Embryonic facial prominence (tissue), 1 donor: ENCODE data around the gene PHLDA1.
A peak's percentile ranks its signal among the peaks of the same experiment; 100 is the strongest.

Source experiments
- DNase-seq: peaks from one replicate; pipeline ENCODE4 v3.0.0-alpha.2; 2016; ENCODE audit errors: extremely low spot score

The PHLDA1 gene

GRCh38 chr12:76031414-76032042 lies at the start of gene PHLDA1:
TSS of gene PHLDA1 (minus strand) at chr12:76031776.
- peak; percentile 78 for DNase-seq

DNA sequence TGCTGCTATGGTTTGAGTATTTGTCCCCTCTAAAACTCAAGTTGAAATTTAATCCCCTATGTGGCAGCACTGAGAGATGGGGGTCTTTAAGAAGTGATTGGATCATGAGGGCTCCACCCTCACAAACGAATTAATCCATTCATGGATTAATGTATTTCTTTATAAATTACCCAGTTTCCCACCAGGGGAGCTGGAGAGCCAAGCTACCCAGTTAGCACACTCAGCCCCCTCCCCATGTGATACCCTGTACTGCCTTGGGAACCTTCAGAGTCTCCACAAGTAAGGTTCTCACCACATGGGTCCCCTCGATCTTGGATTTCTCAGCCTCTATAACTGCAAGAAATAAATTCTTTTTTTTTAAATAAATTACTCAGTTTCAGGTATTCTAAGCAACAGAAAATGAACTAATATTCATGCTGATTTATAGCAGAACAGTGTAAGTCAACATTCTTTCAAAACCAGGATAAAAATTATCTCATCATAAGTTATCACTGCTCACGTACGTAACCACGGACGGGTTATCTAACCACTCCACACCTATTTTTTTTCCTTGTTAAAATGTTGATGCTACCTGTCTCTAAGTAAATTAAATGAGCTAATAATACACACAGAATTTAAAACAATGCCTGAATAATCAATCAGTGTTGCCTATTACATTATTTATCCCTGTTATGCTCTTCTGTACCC lies 49.3 kb upstream of the PHLDA1 start:
- DNase-seq = no peak

GRCh38 chr12:76080017-76080728 lies 48.6 kb upstream of the PHLDA1 start:
- no peak for DNase-seq

GRCh38 chr12:76078748-76079147 lies 47.2 kb upstream of the PHLDA1 start:
- DNase-seq = no peak

- no peak for DNase-seq
Observed at GRCh38 chr12:76075448-76075847, 43.9 kb upstream of the PHLDA1 start.

DNA sequence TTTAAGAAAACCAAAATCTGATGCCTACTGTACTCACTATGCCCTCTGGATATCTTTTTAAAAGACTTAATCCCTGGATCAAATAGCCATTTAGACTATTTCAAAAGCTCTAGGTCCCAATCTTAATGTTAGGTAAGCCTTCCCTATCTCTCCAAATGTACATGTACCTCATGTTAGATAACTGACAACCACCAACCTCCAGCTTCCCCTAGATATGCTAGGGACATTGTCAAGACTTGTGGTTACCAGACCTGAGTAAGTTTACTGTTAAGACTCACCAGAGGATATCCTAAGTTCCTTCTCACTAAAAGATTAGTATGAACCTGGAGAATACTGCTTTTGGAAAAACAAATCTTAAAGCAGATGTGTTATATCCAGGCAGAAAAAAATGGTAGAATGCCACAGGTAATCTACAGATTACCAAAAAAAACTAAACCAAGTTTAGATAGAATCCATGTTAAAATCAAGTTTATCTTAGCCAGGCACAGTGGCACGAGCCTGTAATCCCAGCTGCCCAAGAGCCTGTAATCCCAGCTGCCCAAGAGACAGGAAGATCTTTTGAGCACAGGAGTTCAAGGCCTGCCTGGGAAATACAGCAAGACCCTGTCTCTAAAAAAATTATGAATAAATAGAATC lies 43.2 kb upstream of the PHLDA1 start:
- DNase-seq = no peak

DNA sequence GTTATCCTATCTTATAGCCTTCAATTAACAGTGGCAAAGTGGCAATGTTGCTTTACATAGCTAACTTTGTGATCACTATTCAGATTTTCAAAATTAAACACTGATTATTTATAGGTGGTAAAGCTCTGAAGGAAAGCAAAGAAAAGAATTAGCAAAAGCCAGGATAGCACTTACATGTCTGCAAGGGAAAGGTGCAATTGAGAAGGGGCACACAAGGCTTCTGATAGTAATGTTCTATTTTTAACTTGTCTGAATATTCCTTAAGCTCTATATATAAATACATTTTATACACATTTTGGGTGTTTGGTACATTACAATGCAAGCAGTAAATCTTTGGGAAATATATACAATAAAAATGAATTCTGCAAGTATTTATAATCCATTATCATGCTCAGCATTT lies 42.0 kb upstream of the PHLDA1 start:
- no peak for DNase-seq

GRCh38 chr12:76072568-76072967 lies 41.0 kb upstream of the PHLDA1 start:
- no peak for DNase-seq

GRCh38 chr12:76069339-76069738 lies 37.8 kb upstream of the PHLDA1 start:
- no peak for DNase-seq

DNA sequence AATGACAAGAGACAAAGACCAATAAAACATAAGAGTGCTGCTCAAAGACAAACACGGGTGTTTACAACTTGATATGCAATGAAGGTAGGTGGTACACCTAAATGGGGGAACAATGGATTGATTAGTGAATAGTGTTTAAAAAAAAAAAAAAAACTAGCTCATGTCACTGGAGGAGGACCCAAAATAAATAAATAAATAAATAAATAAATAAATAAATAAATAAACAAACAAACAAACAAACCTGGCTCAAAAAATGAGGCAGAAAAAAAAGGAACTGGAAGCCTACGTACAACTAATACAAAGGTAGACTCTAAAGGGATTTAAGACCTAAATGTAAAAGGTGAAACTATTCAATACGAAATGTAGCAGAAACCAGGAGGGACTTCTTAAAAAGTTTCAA lies 34.3 kb upstream of the PHLDA1 start:
- DNase-seq = no peak

GRCh38 chr12:76064904-76065303 lies 33.3 kb upstream of the PHLDA1 start:
- no peak for DNase-seq

GRCh38 chr12:76060111-76060510 lies 28.5 kb upstream of the PHLDA1 start:
- no peak for DNase-seq

DNA sequence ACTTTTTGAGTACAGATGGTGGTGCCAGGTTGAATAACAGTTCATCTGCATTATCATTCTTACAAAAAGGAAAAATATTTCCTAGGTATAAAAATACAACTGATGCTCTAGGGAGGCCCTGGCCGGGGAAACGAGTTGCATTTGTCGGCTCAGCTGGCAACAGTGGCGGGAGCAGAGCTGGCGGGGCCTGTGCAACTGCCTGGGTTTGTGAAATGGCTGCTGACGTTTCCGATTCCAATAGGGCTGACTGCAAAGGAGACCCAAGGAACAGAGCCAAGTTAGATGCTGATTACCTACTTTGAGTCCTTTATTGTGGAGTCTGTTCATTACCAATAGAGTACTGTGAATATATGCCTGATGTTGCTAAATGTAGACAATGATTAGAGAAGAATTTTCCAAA lies 25.8 kb upstream of the PHLDA1 start:
- no peak for DNase-seq

GRCh38 chr12:76055393-76055792 lies 23.8 kb upstream of the PHLDA1 start:
- DNase-seq = no peak

DNA sequence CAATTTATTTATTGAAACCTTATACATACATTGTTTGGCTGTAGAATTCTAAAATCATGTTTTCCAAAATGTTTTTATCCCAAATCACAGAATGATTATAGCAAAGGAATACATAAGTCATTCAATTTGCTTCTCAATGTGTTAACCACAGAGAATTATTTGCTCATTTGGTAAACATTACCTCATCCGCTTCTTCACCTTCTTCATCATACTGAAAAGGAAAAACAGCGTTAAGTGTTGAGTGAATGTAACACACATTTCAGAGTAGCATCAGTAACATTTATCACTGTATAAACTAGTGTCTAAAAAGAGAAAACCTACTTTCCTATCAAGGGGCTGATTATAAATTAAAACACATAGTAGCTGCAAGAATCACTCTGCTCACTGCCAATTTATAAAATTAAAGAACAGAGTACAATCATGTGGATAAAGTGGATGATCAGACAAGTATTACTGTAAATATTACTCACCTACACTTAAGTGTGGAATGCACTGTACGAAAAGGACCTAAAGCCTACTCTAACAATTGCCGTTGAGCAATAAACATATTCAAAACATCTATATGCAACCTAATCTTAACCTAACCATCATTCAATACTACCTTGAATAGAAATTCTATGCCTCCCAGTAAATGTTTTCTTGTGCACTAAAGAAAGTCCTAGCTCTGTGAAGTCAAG lies 18.1 kb upstream of the PHLDA1 start:
- DNase-seq = no peak

DNA sequence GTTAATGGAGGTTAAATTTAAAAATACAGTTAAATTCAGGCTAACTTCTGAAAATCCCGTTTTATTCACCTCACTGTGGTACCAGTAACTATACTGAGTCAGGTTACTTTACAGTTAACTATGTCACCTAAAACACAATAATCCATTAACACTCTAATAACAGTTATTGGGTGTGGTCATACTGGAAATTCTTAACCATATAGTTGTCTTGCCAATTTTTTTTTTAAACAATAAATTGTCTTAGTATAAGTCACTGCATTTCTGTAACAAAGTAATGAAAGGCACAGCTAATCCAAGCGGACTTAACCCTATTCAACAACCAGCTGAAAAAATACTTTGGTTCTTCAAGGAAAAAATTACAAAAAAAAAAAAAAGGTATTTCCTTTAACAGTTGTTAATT lies 16.2 kb upstream of the PHLDA1 start:
- no peak for DNase-seq

DNA sequence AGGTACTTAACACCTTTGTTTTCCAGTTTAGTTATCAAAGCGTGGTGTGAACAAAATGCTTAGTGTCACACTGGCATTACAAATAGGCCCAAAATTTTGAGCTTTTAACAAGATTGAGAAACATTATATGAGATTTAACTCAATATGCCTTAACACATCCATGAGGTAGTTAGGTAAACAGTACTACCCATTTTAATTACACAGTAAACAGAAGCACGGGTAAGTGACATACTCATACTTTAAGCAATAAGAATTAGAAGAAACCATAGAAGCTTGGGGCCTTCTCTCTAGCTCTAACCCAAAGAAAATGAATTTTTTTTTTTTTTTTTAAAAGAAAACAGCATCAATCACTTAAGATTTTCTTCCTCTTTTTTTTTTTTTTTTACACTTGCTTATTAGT lies 15.5 kb upstream of the PHLDA1 start:
- no peak for DNase-seq

GRCh38 chr12:76043377-76043776 lies 11.8 kb upstream of the PHLDA1 start:
- no peak for DNase-seq

DNA sequence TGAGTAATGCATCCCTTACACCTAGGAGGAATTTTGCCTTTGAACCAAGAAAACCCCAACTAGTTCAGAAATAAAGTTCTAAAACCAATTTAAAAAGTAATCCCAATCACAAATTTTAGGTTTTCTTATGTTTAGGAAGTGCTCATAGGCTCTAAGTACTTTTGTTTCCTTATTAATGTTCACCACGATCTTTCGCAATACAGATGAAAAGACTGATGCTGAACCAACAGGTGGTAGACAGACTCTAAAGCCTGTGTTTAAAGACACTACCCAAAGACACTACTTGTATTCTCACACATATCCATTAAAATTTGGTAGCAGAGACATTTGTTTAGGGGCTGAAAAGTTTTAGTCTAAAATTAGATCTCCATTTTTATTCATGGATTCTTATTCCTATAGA lies 10.6 kb upstream of the PHLDA1 start:
- DNase-seq = no peak

- DNase-seq = no peak
Observed at GRCh38 chr12:76041406-76041805, 9.8 kb upstream of the PHLDA1 start.

DNA sequence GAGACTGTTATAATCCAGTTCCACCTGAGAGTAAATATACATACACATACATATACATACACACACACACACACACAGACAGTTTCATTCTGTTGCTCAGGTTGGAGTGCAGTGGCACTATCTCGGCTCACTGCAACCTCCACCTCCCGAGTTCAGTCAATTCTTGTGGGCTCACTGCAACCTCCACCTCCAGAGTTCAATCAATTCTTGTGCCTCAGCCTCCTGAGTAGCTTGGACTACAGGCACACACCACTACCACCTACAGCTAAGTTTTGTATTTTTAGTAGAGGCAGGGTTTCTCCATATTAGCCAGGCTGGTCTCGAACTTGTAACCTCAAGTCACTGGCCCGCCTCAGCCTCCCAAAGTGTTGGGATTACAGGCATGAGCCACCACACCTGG lies 8.9 kb upstream of the PHLDA1 start:
- DNase-seq = no peak

DNA sequence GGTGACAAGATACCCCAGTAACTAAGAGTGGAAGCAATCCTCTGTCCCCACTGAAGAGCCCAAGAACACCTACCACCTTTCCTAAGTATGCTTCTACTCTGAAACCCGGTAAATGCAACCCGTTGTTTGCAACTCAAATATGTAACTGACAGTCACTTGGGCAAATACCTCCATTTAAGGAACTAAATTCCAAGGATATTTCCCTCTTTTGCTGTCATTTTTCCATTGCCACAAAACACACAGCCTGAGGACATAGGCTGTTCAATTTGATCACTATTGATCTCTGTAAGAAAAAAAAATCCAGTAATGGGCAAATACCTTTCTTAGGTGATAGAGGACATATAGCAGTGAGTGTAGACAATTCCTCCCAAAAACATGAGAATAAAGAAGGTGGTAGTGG lies 6.6 kb upstream of the PHLDA1 start:
- DNase-seq = no peak
